ENCODE data around the gene KRT222. TPM values are rescaled to one million over a fixed set of nuclear protein-coding genes. Genes with fewer than 3 reads are reported as not detected.

The KRT222 gene
- total RNA-seq, 1 experiment from 2014 or later, result not detected

DNA sequence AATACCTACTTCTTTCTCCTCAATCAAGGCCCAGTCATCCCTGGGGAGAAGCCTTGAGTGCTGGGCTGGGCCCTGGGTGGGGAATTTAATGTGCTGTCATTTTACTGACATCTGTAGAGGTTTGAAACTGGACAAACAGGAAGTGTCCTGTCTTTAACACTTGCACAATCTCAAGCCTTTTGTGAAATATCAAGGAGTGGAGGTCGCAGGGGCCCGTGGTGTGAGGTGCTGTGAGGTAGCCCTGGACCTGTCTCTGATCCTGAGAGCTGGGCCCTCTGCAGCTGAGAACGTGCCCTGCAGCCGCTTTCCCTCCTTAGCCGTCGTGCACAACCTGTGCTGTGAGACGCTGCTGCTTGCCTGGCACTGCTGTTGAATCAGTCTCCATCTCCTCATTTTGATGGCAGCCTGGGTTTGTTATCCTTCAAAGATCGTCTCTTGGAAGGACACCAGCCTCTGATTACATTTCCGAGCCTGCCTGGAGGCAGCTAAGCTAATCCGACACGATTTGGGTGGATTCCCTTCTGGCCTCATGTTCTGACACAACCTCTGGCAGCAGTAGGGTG, 47.2 kb downstream of the KRT222 start:
- DNase-seq, result no peak
- H2AFZ ChIP-seq (ENCODE audit: low read length), result no peak overlapping the region
- no peaks in the 10 kb centered on the region for H3K36me3 ChIP-seq (ENCODE audit: insufficient read depth, low read length)
- H3K27me3 ChIP-seq (ENCODE audit: low read length), result no peaks in the 10 kb centered on the region
- no peak overlapping the region for H3K4me2 ChIP-seq (ENCODE audit: low read depth, low read length, poor library complexity, severe bottlenecking)
- peaks cover 3% of the 10 kb centered on the region; the same call in 1 of the 2 replicates for H3K4me1 ChIP-seq (ENCODE audit: low read length)
- H3K9ac ChIP-seq (ENCODE audit: low read length), result no peak overlapping the region
- H3K4me3 ChIP-seq (ENCODE audit: low read length), result no peak overlapping the region
- H3K79me2 ChIP-seq (ENCODE audit: low read length), result no peaks in the 10 kb centered on the region
- H3K27ac ChIP-seq (ENCODE audit: low read length), result no peak overlapping the region
- no peaks in the 10 kb centered on the region for H4K20me1 ChIP-seq (ENCODE audit: insufficient read depth, low read depth, low read length)
- no peaks in the 10 kb centered on the region for H3K9me2 ChIP-seq (replicated peaks; ENCODE audit: insufficient read depth, low read length)
- no peaks in the 10 kb centered on the region for H3K9me3 ChIP-seq (ENCODE audit: low read length)

GRCh38 chr17:40616592-40616991, 48.4 kb downstream of the KRT222 start:
- no peak overlapping the region for H3K4me3 ChIP-seq (ENCODE audit: low read length)
- DNase-seq, result no peak
- H3K9ac ChIP-seq (ENCODE audit: low read length), result no peak overlapping the region
- no peak overlapping the region for H3K27ac ChIP-seq (ENCODE audit: low read length)
- H4K20me1 ChIP-seq (ENCODE audit: insufficient read depth, low read depth, low read length), result no peaks in the 10 kb centered on the region
- H3K79me2 ChIP-seq (ENCODE audit: low read length), result no peaks in the 10 kb centered on the region
- H3K9me3 ChIP-seq (ENCODE audit: low read length), result no peaks in the 10 kb centered on the region
- no peaks in the 10 kb centered on the region for H3K36me3 ChIP-seq (ENCODE audit: insufficient read depth, low read length)
- H3K4me2 ChIP-seq (ENCODE audit: low read depth, low read length, poor library complexity, severe bottlenecking), result no peak overlapping the region
- peaks cover 3% of the 10 kb centered on the region; the same call in 1 of the 2 replicates for H3K4me1 ChIP-seq (ENCODE audit: low read length)
- H2AFZ ChIP-seq (ENCODE audit: low read length), result no peak overlapping the region
- no peaks in the 10 kb centered on the region for H3K9me2 ChIP-seq (replicated peaks; ENCODE audit: insufficient read depth, low read length)
- no peaks in the 10 kb centered on the region for H3K27me3 ChIP-seq (ENCODE audit: low read length)

DNA sequence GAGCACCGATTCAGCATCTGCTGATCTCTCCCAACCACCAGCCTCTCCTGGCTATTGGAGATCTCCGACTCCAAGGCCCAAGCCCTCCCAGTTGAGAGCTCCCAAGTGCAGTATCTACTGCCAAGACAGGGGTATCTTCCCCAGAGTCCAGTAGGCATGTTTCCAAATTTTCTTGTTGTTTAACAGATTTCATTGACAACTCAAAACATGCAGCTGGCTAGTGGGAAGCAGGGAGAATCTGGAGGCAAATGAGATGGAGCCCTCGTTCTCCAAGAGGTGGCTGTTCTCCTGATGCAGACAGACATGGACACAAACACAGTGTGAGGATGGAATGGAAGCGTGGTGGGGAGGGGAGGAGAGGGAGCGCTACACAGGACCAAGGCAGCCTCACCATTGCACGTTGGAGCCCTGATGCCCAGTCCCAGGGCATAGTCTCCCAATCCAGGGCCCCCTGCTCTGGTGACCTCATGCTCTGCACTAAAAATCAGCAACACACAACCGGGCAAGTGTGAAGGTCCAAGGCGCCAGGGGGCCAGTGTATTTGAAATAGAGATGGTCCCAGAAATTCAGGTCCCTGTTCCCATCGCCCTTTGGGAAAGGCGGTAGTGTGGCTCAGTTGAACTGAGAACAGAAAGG, 49.0 kb downstream of the KRT222 start:
- no peak overlapping the region for H3K4me3 ChIP-seq (ENCODE audit: low read length)
- no peaks in the 10 kb centered on the region for H3K9me2 ChIP-seq (replicated peaks; ENCODE audit: insufficient read depth, low read length)
- DNase-seq, result no peak
- H3K4me1 ChIP-seq (ENCODE audit: low read length), result peaks cover 3% of the 10 kb centered on the region; the same call in 1 of the 2 replicates
- H3K79me2 ChIP-seq (ENCODE audit: low read length), result no peaks in the 10 kb centered on the region
- H3K9me3 ChIP-seq (ENCODE audit: low read length), result no peaks in the 10 kb centered on the region
- H3K27me3 ChIP-seq (ENCODE audit: low read length), result no peaks in the 10 kb centered on the region
- H3K4me2 ChIP-seq (ENCODE audit: low read depth, low read length, poor library complexity, severe bottlenecking), result no peak overlapping the region
- no peak overlapping the region for H2AFZ ChIP-seq (ENCODE audit: low read length)
- no peak overlapping the region for H3K27ac ChIP-seq (ENCODE audit: low read length)
- no peak overlapping the region for H3K9ac ChIP-seq (ENCODE audit: low read length)
- H3K36me3 ChIP-seq (ENCODE audit: insufficient read depth, low read length), result no peaks in the 10 kb centered on the region
- no peaks in the 10 kb centered on the region for H4K20me1 ChIP-seq (ENCODE audit: insufficient read depth, low read depth, low read length)

- Histone ChIP-seq H3K27me3 (ENCODE audit: low read length) (no peaks in the 10 kb centered on the region), H3K9me2 (replicated peaks; ENCODE audit: insufficient read depth, low read length) (no peaks in the 10 kb centered on the region), H3K4me2 (ENCODE audit: low read depth, low read length, poor library complexity, severe bottlenecking) (no peak overlapping the region), H3K9ac (ENCODE audit: low read length) (no peak overlapping the region), H3K4me1 (ENCODE audit: low read length) (peaks cover 3% of the 10 kb centered on the region; the same call in 1 of the 2 replicates), H3K79me2 (ENCODE audit: low read length) (no peaks in the 10 kb centered on the region), H4K20me1 (ENCODE audit: insufficient read depth, low read depth, low read length) (no peaks in the 10 kb centered on the region), H3K27ac (ENCODE audit: low read length) (no peak overlapping the region), H2AFZ (ENCODE audit: low read length) (no peak overlapping the region), H3K4me3 (ENCODE audit: low read length) (no peak overlapping the region), H3K9me3 (ENCODE audit: low read length) (no peaks in the 10 kb centered on the region), H3K36me3 (ENCODE audit: insufficient read depth, low read length) (no peaks in the 10 kb centered on the region)
- no peak for DNase-seq
Observed at GRCh38 chr17:40615068-40615840, 49.7 kb downstream of the KRT222 start.

- no peaks in the 10 kb centered on the region for H3K27me3 ChIP-seq (ENCODE audit: low read length)
- no peaks in the 10 kb centered on the region for H4K20me1 ChIP-seq (ENCODE audit: insufficient read depth, low read depth, low read length)
- no peaks in the 10 kb centered on the region for H3K9me2 ChIP-seq (replicated peaks; ENCODE audit: insufficient read depth, low read length)
- no peak overlapping the region for H3K4me2 ChIP-seq (ENCODE audit: low read depth, low read length, poor library complexity, severe bottlenecking)
- no peaks in the 10 kb centered on the region for H3K79me2 ChIP-seq (ENCODE audit: low read length)
- H3K36me3 ChIP-seq (ENCODE audit: insufficient read depth, low read length), result no peaks in the 10 kb centered on the region
- no peaks in the 10 kb centered on the region for H3K4me1 ChIP-seq (ENCODE audit: low read length)
- H3K9ac ChIP-seq (ENCODE audit: low read length), result no peak overlapping the region
- H2AFZ ChIP-seq (ENCODE audit: low read length), result no peak overlapping the region
- H3K4me3 ChIP-seq (ENCODE audit: low read length), result no peak overlapping the region
- DNase-seq, result no peak
- no peaks in the 10 kb centered on the region for H3K9me3 ChIP-seq (ENCODE audit: low read length)
- no peak overlapping the region for H3K27ac ChIP-seq (ENCODE audit: low read length)
Observed at GRCh38 chr17:40614431-40615067, 50.4 kb downstream of the KRT222 start.

DNA sequence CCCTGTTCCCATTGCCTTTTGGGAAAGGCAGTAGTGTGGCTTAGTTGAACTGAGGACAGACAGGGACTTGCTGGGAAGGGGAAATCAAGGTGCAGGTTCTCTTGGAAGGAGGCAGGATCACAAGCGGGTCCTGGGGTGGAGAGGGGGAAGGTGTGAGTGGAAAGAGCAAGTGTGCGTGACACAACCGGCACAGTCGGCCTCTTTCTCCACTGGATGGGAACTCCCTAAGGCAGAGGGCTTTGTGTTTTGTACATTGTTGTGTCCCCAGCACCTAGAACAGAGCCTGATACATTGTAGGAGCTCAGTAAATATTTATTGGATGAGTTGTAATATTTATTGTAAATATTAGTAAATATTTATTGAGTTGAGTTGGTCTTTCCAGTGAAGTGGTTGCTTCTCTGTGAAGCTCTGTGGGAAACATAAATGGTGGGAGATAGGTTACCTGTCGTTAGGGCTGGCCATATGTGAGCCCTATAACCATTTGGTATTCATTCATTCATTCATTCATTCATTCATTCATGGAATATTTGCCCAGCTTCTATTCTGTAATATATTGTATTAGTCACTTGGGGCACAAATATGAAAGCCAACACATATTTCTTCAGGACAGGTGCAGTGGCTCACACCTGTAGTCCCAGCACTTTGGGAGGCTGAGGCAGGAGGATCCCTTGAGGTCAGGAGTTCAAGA, 51.4 kb downstream of the KRT222 start:
- Histone ChIP-seq H3K36me3 (ENCODE audit: insufficient read depth, low read length) (no peaks in the 10 kb centered on the region), H3K4me2 (ENCODE audit: low read depth, low read length, poor library complexity, severe bottlenecking) (no peak overlapping the region), H4K20me1 (ENCODE audit: insufficient read depth, low read depth, low read length) (no peaks in the 10 kb centered on the region), H2AFZ (ENCODE audit: low read length) (no peak overlapping the region), H3K27ac (ENCODE audit: low read length) (no peak overlapping the region), H3K4me1 (ENCODE audit: low read length) (no peaks in the 10 kb centered on the region), H3K9me3 (ENCODE audit: low read length) (no peaks in the 10 kb centered on the region), H3K79me2 (ENCODE audit: low read length) (no peaks in the 10 kb centered on the region), H3K9ac (ENCODE audit: low read length) (no peak overlapping the region), H3K27me3 (ENCODE audit: low read length) (no peaks in the 10 kb centered on the region), H3K9me2 (replicated peaks; ENCODE audit: insufficient read depth, low read length) (no peaks in the 10 kb centered on the region), H3K4me3 (ENCODE audit: low read length) (no peak overlapping the region)
- DNase-seq, result no peak

GRCh38 chr17:40612599-40613244, 52.3 kb downstream of the KRT222 start:
- H4K20me1 ChIP-seq (ENCODE audit: insufficient read depth, low read depth, low read length), result no peaks in the 10 kb centered on the region
- no peak overlapping the region for H3K27ac ChIP-seq (ENCODE audit: low read length)
- no peak overlapping the region for H2AFZ ChIP-seq (ENCODE audit: low read length)
- no peaks in the 10 kb centered on the region for H3K79me2 ChIP-seq (ENCODE audit: low read length)
- no peaks in the 10 kb centered on the region for H3K4me1 ChIP-seq (ENCODE audit: low read length)
- H3K9me3 ChIP-seq (ENCODE audit: low read length), result no peaks in the 10 kb centered on the region
- no peak overlapping the region for H3K4me2 ChIP-seq (ENCODE audit: low read depth, low read length, poor library complexity, severe bottlenecking)
- H3K4me3 ChIP-seq (ENCODE audit: low read length), result no peak overlapping the region
- H3K9me2 ChIP-seq (replicated peaks; ENCODE audit: insufficient read depth, low read length), result no peaks in the 10 kb centered on the region
- no peaks in the 10 kb centered on the region for H3K27me3 ChIP-seq (ENCODE audit: low read length)
- DNase-seq, result no peak
- no peak overlapping the region for H3K9ac ChIP-seq (ENCODE audit: low read length)
- H3K36me3 ChIP-seq (ENCODE audit: insufficient read depth, low read length), result no peaks in the 10 kb centered on the region

All from Karpas-422 (cell line).